NCI-H82 treated with DMSO at 0.1 percent for 48 hours (cell line): Measurements from ENCODE around the gene KAZN.

Experiments used
- DNase-seq: peaks from one replicate; lab custom pipeline; 2025; ENCODE audit not compliant: unreplicated experiment; lab: John Stamatoyannopoulos, UW

KAZN gene

GRCh38 chr1:14612256-14612655, 13.8 kb downstream of the KAZN start:
- DNase-seq, result no peak

GRCh38 chr1:14613926-14614325, 15.4 kb downstream of the KAZN start:
- DNase-seq, result no peak

DNA sequence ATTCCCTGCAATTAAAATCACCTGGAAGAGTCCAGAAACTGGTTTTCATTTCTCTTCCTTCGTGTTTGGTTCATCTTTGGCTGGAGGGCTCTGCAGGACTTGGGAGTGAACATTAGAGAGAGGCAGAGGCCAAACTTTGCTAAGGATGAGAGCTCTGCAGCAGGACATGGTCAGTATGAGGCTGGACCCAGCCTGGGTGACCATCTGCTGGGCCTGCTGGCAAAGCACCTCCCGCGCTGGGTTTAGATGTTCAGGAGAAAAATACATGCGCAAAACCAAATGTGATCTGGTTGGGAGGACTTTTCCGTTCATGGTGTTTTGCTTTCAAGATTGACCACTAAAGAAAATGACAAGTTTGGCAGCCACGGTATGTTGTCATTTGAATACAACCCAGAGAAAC, 15.9 kb downstream of the KAZN start:
- no peak for DNase-seq

- no peak for DNase-seq
These were observed 17.2 kb downstream of the KAZN start for GRCh38 chr1:14615549-14616218.

- DNase-seq, result no peak
These were observed 18.3 kb downstream of the KAZN start for GRCh38 chr1:14616632-14617396.

GRCh38 chr1:14617791-14618190, 19.3 kb downstream of the KAZN start:
- no peak for DNase-seq

DNA sequence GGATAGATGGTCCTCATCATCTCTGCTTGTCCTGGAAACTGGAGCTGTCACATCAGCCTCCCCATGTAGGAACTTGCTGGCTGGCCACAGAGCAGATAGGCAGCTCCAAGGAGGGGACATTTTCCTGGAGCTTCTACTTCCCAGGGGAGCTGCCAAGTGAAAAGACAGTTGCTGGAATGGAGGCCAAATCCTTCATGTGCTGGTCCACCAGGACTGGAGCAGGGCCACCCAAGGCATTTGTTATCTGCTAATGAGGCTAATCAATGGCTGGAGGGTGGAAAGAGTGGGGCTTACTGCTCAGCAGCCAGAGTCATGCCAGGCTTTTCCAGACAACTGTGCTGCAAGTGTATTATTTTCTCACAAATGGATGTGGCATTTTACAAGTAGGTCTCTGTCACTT, 22.5 kb downstream of the KAZN start:
- no peak for DNase-seq

DNA sequence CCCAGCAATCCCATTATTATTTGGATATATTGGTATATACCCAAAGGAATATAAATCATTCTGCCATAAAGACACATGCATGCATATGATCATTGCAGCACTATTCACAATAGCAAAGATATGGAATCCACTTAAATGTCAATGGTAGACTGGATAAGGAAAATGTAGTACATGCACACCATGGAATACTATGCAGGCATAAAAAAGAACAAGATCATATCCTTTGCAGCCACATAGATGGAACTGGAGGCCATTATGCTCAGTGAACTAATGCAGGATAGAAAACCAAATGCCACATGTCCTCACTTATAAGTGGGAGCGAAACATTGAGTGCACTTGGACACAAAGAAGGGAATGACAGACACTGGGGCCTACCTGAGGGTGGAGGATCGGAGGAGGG, 24.6 kb downstream of the KAZN start:
- DNase-seq, result no peak

DNA sequence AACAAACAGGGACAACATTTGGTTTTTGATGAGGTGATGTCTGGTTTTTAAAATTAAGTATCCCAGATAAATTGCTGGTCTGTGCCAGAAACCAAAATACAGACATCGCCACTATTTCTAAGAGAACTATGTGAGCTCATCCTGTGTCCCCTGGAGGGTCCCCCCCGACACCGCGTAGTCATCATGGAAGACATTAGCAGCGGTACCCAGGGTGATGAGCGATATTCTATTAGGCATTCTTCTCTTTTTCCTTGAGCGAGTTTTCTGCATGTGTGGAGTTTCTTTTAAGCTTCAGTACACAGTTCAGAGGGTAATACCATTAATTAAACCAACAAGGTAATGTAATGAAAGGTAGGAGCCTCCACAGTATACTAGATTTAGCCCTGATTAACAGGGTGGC, 26.5 kb downstream of the KAZN start:
- no peak for DNase-seq

DNA sequence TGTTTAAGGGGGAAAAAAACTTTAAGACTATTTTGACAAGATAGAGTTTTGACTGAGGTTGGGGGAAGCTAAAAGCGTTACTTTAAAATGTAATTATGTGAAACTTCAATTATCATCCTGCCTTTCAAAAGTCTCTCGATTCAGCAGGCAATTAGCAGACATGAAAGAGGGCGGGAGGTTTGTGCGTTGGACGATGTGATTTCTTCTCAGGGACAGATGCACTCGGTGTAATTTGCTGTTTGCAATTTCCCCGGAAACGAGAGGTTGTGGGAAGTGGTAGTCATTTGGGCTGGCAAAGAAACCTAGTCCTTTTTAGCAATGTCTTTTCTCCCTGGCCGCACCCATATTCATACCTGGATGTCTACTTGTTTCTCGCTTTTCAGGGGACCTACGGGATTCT, 27.1 kb downstream of the KAZN start:
- DNase-seq, result no peak

DNA sequence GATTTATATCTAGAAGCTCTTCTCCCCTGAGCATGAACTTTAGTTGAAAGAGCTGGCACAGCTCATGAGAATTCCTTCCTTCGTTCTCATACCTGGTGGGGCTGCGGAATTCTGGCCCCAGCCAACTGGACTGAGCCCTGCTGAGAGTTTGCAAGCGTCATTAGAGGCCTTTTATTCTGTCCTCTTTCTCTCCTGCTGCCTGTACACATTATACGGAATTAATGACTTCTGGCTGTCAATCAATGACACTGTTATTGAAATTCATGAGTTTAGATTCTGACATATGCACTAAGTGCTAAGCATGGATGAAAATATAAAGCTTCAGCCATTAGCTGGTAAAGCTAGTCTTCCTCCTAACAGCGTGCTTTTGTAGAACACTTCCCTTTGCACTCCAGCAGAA, 27.5 kb downstream of the KAZN start:
- no peak for DNase-seq

GRCh38 chr1:14626869-14627607, 28.6 kb downstream of the KAZN start:
- DNase-seq, result no peak

DNA sequence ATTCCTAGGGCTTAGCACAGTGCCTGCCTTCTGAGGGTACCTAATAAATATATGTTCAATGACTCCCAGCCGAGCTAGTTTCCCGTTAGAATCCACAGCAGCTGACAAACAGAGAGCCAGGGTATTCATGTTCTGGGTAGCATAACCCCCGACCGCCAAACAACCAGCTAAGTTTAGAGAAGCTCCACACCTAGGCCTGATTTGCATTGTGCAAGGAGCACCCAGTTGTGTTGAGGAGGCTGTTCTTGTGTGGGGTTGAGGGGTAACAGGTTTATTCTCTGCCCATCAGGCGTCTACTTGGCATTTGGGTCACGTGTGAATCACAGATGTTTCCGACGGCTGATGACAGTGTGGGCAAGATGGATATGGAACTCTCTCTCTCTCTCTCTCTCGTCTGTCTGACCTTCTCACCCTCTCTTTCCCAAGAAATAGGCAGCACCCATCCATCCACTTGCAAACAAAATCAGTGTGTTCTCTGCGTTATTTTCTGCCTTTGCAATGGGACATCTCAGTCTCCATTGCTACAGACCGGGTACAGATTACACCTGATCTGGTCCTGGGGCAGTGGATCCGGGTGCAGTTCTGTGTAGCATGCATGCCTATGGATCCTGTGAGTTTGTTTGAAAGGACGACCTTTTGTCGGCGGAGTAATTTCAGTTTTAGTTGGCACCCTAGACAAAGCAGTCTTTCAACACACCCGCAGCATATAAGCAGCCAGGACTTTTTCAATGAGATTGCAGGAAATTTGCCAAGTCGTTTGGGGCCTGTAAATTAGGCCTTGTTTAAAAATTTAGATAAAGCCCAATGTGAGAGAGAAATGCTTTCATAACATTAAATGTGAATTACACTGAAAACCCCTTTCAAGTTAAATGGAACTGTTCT, 29.4 kb downstream of the KAZN start:
- DNase-seq, result no peak

- no peak for DNase-seq
These were observed 31.0 kb downstream of the KAZN start for GRCh38 chr1:14629363-14630014.

- DNase-seq, result no peak
These were observed 32.5 kb downstream of the KAZN start for GRCh38 chr1:14630986-14631385.

DNA sequence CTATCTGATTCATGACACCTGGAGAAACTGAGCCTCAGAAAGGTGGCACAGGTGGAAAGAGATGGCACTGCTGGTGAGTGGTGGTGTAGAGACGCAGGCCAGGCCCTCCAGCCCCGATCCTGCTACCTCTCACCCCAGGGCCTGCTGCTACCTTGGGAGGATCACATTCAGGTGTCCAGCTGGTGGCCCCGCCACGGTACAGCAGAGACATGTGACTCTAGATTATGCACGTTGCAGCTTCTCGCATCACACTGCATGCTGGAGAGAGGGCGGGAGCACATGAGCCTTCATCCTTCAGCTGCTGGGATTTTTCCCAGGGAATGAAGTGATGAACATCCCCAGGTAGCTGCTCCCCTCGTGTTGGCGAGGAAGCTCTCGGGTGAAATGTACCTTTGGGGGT, 32.9 kb downstream of the KAZN start:
- DNase-seq, result no peak

- no peak for DNase-seq
These were observed 36.0 kb downstream of the KAZN start for GRCh38 chr1:14634486-14634885.

DNA sequence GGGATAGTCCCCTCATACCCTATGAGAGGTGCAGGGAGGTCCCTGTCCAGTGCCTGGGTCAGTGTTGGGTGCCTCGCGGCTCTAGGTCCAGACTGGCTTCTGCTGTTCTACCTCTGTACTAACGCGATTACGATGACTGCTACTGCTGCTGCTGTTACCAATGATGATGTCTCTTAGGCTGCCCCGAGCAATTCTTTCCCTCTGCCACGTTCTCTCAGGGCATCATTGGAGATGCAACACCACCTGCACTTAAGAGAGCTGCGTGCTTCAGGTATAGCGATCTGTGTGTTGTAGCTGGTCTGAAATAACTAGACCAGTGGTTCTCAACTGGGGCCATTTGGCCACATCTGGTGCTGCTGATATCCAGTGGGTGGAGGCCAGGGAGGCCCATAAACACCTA, 36.9 kb downstream of the KAZN start:
- no peak for DNase-seq

- no peak for DNase-seq
These were observed 38.6 kb downstream of the KAZN start for GRCh38 chr1:14636897-14637632.
